ENCODE results near the gene MAP4K2.

The MAP4K2 gene

GRCh38 chr11:64768300-64768694, 34.7 kb downstream of the MAP4K2 start:
- H3K36me3 ChIP-seq = peaks cover 97% of the 10 kb centered on the region
- TF ChIP-seq CTCF (IDR thresholded peaks at IDR 0.05) = no peak
- peaks cover 6% of the 10 kb centered on the region for H3K9me3 ChIP-seq
- H3K27ac ChIP-seq = peak overlapping the region; percentile 99
- no peaks in the 10 kb centered on the region for H3K27me3 ChIP-seq
- peaks cover 43 to 44% of the 10 kb centered on the region in 2 experiments for H3K4me1 ChIP-seq (ENCODE audit: control insufficient read depth in 1 of 2, insufficient read depth in 1 of 2, low read depth in 1 of 2, low read length in 1 of 2)
- H3K4me3 ChIP-seq (ENCODE audit: low read depth in 1 of 2, low read length in 1 of 2) = peak overlapping the region in 1 of 2 experiments; percentile 17

- peaks cover 36 to 37% of the 10 kb centered on the region in 2 experiments for H3K4me1 ChIP-seq (ENCODE audit: control insufficient read depth in 1 of 2, insufficient read depth in 1 of 2, low read depth in 1 of 2, low read length in 1 of 2)
- peak overlapping the region; percentile 99 for H3K27ac ChIP-seq
- peak overlapping the region in 1 of 2 experiments; percentile 17 for H3K4me3 ChIP-seq (ENCODE audit: low read depth in 1 of 2, low read length in 1 of 2)
- H3K36me3 ChIP-seq = peaks cover 97% of the 10 kb centered on the region
- H3K27me3 ChIP-seq = no peaks in the 10 kb centered on the region
- TF ChIP-seq CTCF (IDR thresholded peaks at IDR 0.05) = peak; percentile 78
- H3K9me3 ChIP-seq = peaks cover 6% of the 10 kb centered on the region
Measured at GRCh38 chr11:64767344-64768299, 35.4 kb downstream of the MAP4K2 start.

GRCh38 chr11:64766881-64767280, 36.1 kb downstream of the MAP4K2 start:
- peaks cover 100% of the 10 kb centered on the region for H3K36me3 ChIP-seq
- peak overlapping the region; percentile 99 for H3K27ac ChIP-seq
- no peak for TF ChIP-seq CTCF (IDR thresholded peaks at IDR 0.05)
- peaks cover 6% of the 10 kb centered on the region for H3K9me3 ChIP-seq
- H3K27me3 ChIP-seq = no peaks in the 10 kb centered on the region
- H3K4me3 ChIP-seq (ENCODE audit: low read depth in 1 of 2, low read length in 1 of 2) = no peak overlapping the region
- H3K4me1 ChIP-seq (ENCODE audit: control insufficient read depth in 1 of 2, insufficient read depth in 1 of 2, low read depth in 1 of 2, low read length in 1 of 2) = peaks cover 28 to 29% of the 10 kb centered on the region in 2 experiments

- Histone ChIP-seq H3K4me1 (ENCODE audit: control insufficient read depth in 1 of 2, insufficient read depth in 1 of 2, low read depth in 1 of 2, low read length in 1 of 2) (peaks cover 20 to 21% of the 10 kb centered on the region in 2 experiments), H3K9me3 (peaks cover 6% of the 10 kb centered on the region), H3K36me3 (peaks cover 99% of the 10 kb centered on the region), H3K27me3 (no peaks in the 10 kb centered on the region), H3K4me3 (ENCODE audit: low read depth in 1 of 2, low read length in 1 of 2) (no peak overlapping the region), H3K27ac (peak overlapping the region; percentile 13)
- no peak for TF ChIP-seq CTCF (IDR thresholded peaks at IDR 0.05)
Measured at GRCh38 chr11:64765851-64766665, 37.0 kb downstream of the MAP4K2 start.

GRCh38 chr11:64765291-64765850, 37.6 kb downstream of the MAP4K2 start:
- H3K36me3 ChIP-seq = peaks cover 98% of the 10 kb centered on the region
- H3K27me3 ChIP-seq = no peaks in the 10 kb centered on the region
- H3K9me3 ChIP-seq = peaks cover 6% of the 10 kb centered on the region
- H3K4me3 ChIP-seq (ENCODE audit: low read depth in 1 of 2, low read length in 1 of 2) = no peak overlapping the region
- peaks cover 15 to 17% of the 10 kb centered on the region in 2 experiments for H3K4me1 ChIP-seq (ENCODE audit: control insufficient read depth in 1 of 2, insufficient read depth in 1 of 2, low read depth in 1 of 2, low read length in 1 of 2)
- no peak for TF ChIP-seq CTCF (IDR thresholded peaks at IDR 0.05)
- no peak overlapping the region for H3K27ac ChIP-seq

Measured in neutrophil (primary cell).